GM12878 (cell line): ENCODE data around the gene PRKN. TPM values are rescaled to one million over a fixed set of nuclear protein-coding genes. Genes with fewer than 3 reads are reported as not detected.

Experiments used
- ATAC-seq: fragments of 200-7000 bp; cut with Tn5 transposase; 3 replicates; pipeline ENCODE4 v1.9.1; 2020; ENCODE audit warnings: mild to moderate bottlenecking, moderate library complexity
- BruUV-seq: library from RNA; stranded (reverse); fragments of 400-500 nt; replicated peaks from 2 replicates; lab custom pipeline; 2021; lab: Mats Ljungman, UMichigan
- CTCF ChIA-PET: fragments of 300-600 bp; sonication (Branson Sonifier 250); formaldehyde crosslinking; extraction: SDS; loops from one replicate; lab custom pipeline; 2021; ENCODE audit warnings: inconsistent platforms; lab: Yijun Ruan, JAX
- POLR2A ChIA-PET: fragments of 350-600 bp; formaldehyde crosslinking; extraction: SDS; loops from one replicate; lab custom pipeline; 2021; ENCODE audit warnings: inconsistent platforms; lab: Charles Lee
- RAD21 ChIA-PET: fragments of 300-600 bp; sonication (Branson Sonifier 250); formaldehyde crosslinking; loops from one replicate; lab custom pipeline; 2023; ENCODE audit warnings: antibody characterized with exemption; ENCODE audit not compliant: unreplicated experiment; lab: Charles Lee
- SMC1A ChIA-PET: fragments of 300-600 bp; sonication (Branson Sonifier 250); formaldehyde crosslinking; loops from one replicate; lab custom pipeline; 2023; ENCODE audit not compliant: unreplicated experiment, uncharacterized antibody; lab: Charles Lee
- DNase-seq: peaks from one replicate; pipeline ENCODE4 v3.0.0-alpha.2; 2011; ENCODE audit warnings: low read depth, low spot score
- FAIRE-seq: peaks from 3 replicates; lab custom pipeline; 2011; peaks lifted over from hg19 to GRCh38; lab: Jason Lieb, UNC
- H2AFZ ChIP-seq: 2 replicates; pipeline ENCODE4 v1.6.0; 2011; ENCODE audit warnings: low read depth, low read length, control low read depth; ENCODE audit not compliant: control insufficient read depth
- H3K27ac ChIP-seq: 2 replicates; pipeline ENCODE4 v1.5.1; 2011; ENCODE audit warnings: control low read depth; ENCODE audit not compliant: control insufficient read depth, insufficient read depth
- H3K27me3 ChIP-seq, 2 experiments: replicated peaks in 1 of 2; 2 replicates each; pipeline versions ENCODE4 v1.6.0 to v1.6.1; 2011; ENCODE audit warnings: low read length in 1 of 2; ENCODE audit not compliant: control insufficient read depth in 2 of 2, insufficient read depth in 2 of 2
- H3K36me3 ChIP-seq, 2 experiments: 2 replicates each; pipeline ENCODE4 v1.5.1; 2011; ENCODE audit warnings: low read length in 1 of 2; ENCODE audit not compliant: control insufficient read depth in 2 of 2, insufficient read depth in 2 of 2
- H3K4me1 ChIP-seq: 2 replicates; pipeline ENCODE4 v1.6.1; 2011; ENCODE audit warnings: mild to moderate bottlenecking, low read length, moderate library complexity, mixed read lengths; ENCODE audit not compliant: control insufficient read depth, insufficient read depth
- H3K4me2 ChIP-seq: 2 replicates; pipeline ENCODE4 v1.6.0; 2011; ENCODE audit warnings: control low read depth; ENCODE audit not compliant: control insufficient read depth, insufficient read depth
- H3K4me3 ChIP-seq: fragments of 200-600 bp; sonication (generic); 2 replicates; pipeline ENCODE4 v1.5.1; 2016
- H3K79me2 ChIP-seq: 2 replicates; pipeline ENCODE4 v1.6.0; 2011; ENCODE audit warnings: low read length; ENCODE audit not compliant: control insufficient read depth, insufficient read depth
- H3K9ac ChIP-seq: 2 replicates; pipeline ENCODE4 v1.8.0; 2011; ENCODE audit warnings: low read length, control low read depth, mixed read lengths; ENCODE audit not compliant: control insufficient read depth, insufficient read depth
- H3K9me3 ChIP-seq: replicated peaks from 3 replicates; pipeline ENCODE4 v1.5.1; 2011; ENCODE audit warnings: mild to moderate bottlenecking, low read length; ENCODE audit not compliant: control insufficient read depth, insufficient read depth
- H4K20me1 ChIP-seq: 2 replicates; pipeline ENCODE4 v1.6.0; 2011; ENCODE audit not compliant: control insufficient read depth, insufficient read depth
- BRCA1 ChIP-seq: IDR thresholded peaks from 2 replicates; pipeline ENCODE4 v1.6.1; 2011; ENCODE audit warnings: low read depth, low read length, improper control_type of control experiment
- CEBPZ ChIP-seq: fragments of 150-350 bp; IDR thresholded peaks from 2 replicates; pipeline ENCODE4 v1.6.1; 2016; ENCODE audit warnings: low read depth, low read length
- CREM ChIP-seq: IDR thresholded peaks from 2 replicates; pipeline ENCODE4 v1.6.1; 2014; ENCODE audit warnings: antibody characterized with exemption, low read depth
- HSF1 ChIP-seq: fragments of 150-350 bp; IDR thresholded peaks from 2 replicates; pipeline ENCODE4 v1.6.1; 2014; ENCODE audit warnings: mild to moderate bottlenecking, low read depth, low read length
- SIX5 ChIP-seq: IDR thresholded peaks from 2 replicates; pipeline ENCODE4 v1.6.1; 2011; ENCODE audit warnings: mild to moderate bottlenecking, low read depth, low read length, moderate library complexity; ENCODE audit not compliant: severe bottlenecking
- TCF7 ChIP-seq: IDR thresholded peaks from 2 replicates; pipeline ENCODE4 v1.6.1; 2014; ENCODE audit warnings: antibody characterized with exemption, borderline replicate concordance
- ZBTB40 ChIP-seq: fragments of 450-650 bp; IDR thresholded peaks from 2 replicates; pipeline ENCODE4 v1.6.1; 2016; ENCODE audit warnings: mild to moderate bottlenecking, moderate library complexity, borderline replicate concordance
- ZNF217 ChIP-seq: fragments of 450-650 bp; IDR thresholded peaks from 2 replicates; pipeline ENCODE4 v1.6.1; 2017; ENCODE audit warnings: antibody characterized with exemption, mild to moderate bottlenecking
- ZNF687 ChIP-seq: fragments of 450-650 bp; IDR thresholded peaks from 2 replicates; pipeline ENCODE4 v1.6.1; 2017; ENCODE audit warnings: mild to moderate bottlenecking, moderate library complexity
- WGBS: methylation state at CpG from one replicate; pipeline ENCODE4 v1.1.6; 2016; ENCODE audit warnings: low lambda C conversion rate; ENCODE audit not compliant: insufficient replicate concordance, insufficient coverage; ENCODE audit errors: missing lambda C conversion rate; 5-methylcytosine and 5-hydroxymethylcytosine counted together
- in situ Hi-C: fragments of 300-500 bp; cut with MboI; formaldehyde crosslinking; loops from 9 replicates; pipeline ENCODE4 v1.14.3; 2018; ENCODE audit warnings: mixed read lengths
- intact Hi-C: fragments of 100-400 bp; cut with micrococcal nuclease; formaldehyde crosslinking; loops from one replicate; pipeline ENCODE4 v1.14.2; 2022; ENCODE audit not compliant: unreplicated experiment
- polyA plus RNA-seq, 11 experiments: library from polyadenylated mRNA; depleted of rRNA in 4 of 11; unstranded in 6 of 11; stranded (reverse) in 5 of 11; fragments of >200 nt; fragmentation: Nextera tagmentation in 4 of 11; fragmentation: Illumina TruSeq in 1 of 11; extraction: Ambion mirVana in 4 of 11; extraction: Trizol in 1 of 11; gene quantifications; 1 replicate in 1 of 11; 2 replicates in 10 of 11; pipeline versions ENCODE4 v1.2.1 to v1.2.3, GENCODE V29; 2011 to 2016; ENCODE audit warnings: inconsistent platforms in 2 of 11, missing spikeins in 2 of 11, low read depth in 1 of 11
- total RNA-seq, 4 experiments: library from RNA; depleted of rRNA in 3 of 4; stranded (reverse); fragments of >200 nt in 3 of 4; fragmentation: Illumina TruSeq in 1 of 4; extraction: Trizol in 1 of 4; gene quantifications; 2 replicates each; pipeline versions ENCODE4 v1.2.1 to v1.2.3, GENCODE V29; 2013 to 2021

PRKN gene
- total and polyA plus RNA-seq, 10 of the 15 experiments (the other 5 are each of a cell fraction or from before 2014, with no cell fraction given): 0.06 to 0.09 TPM; not detected in 8

- no peak for TF ChIP-seq CEBPZ
- TF ChIP-seq SIX5: no peak
These were observed 492.9 kb downstream of the PRKN start (continued) for GRCh38 chr6:162234631-162235030.

- FAIRE-seq: no peak
- ChIA-PET POLR2A (no interaction called here), RAD21 (no interaction called here), CTCF (no interaction called here), SMC1A (no interaction called here)
- no peak overlapping the region for H3K4me2 ChIP-seq
- in situ Hi-C loops (no loop called here), intact Hi-C loops (no loop called here)
- no TSS peak for BruUV-seq
- H4K20me1 ChIP-seq: no peaks in the 10 kb centered on the region
- H3K9me3 ChIP-seq: no peaks in the 10 kb centered on the region
- no peaks in the 10 kb centered on the region for H3K27me3 ChIP-seq
- no peaks in the 10 kb centered on the region for H3K79me2 ChIP-seq
- no peak for ATAC-seq
- no peak overlapping the region for H3K4me3 ChIP-seq
- no peak overlapping the region for H3K27ac ChIP-seq
- 0% methylated on average over 1 of the region's 1 CpG for WGBS
- no peaks in the 10 kb centered on the region for H3K4me1 ChIP-seq
- no peak overlapping the region for H2AFZ ChIP-seq
- H3K9ac ChIP-seq: no peak overlapping the region
- H3K36me3 ChIP-seq: no peaks in the 10 kb centered on the region
- DNase-seq: no peak
- TF ChIP-seq ZNF217: no peak
- TF ChIP-seq ZNF687: no peak
- no peak for TF ChIP-seq BRCA1
- TF ChIP-seq ZBTB40: no peak
- no peak for TF ChIP-seq HSF1
- no peak for TF ChIP-seq CREM
- TF ChIP-seq TCF7: no peak
These were observed 497.3 kb downstream of the PRKN start for GRCh38 chr6:162230147-162230752.
